Endothelial cell of umbilical vein (primary cell): ENCODE data around the gene SULT1C3. TPM values are rescaled to one million over a fixed set of nuclear protein-coding genes. Genes with fewer than 3 reads are reported as not detected.

ENCODE experiments used
- BruUV-seq: library from RNA; stranded (reverse); fragments of 400-500 nt; replicated peaks from 2 replicates; lab custom pipeline; 2021; lab: Mats Ljungman, UMichigan
- CTCF ChIA-PET: fragments of 300-600, 350-600 bp; sonication (Branson Sonifier 250); formaldehyde crosslinking; loops from one replicate; lab custom pipeline; 2021; ENCODE audit warnings: antibody characterized with exemption, inconsistent platforms; lab: Charles Lee
- POLR2A ChIA-PET: fragments of 300-600, 350-600 bp; sonication (Branson Sonifier 250); formaldehyde crosslinking; loops from one replicate; lab custom pipeline; 2021; ENCODE audit warnings: antibody characterized with exemption, inconsistent platforms; lab: Charles Lee
- DNase-seq: peaks from one replicate; pipeline ENCODE4 v3.0.0-alpha.2; 2011; ENCODE audit warnings: low read depth, low spot score
- FAIRE-seq: peaks from 2 replicates; lab custom pipeline; 2011; peaks lifted over from hg19 to GRCh38; lab: Jason Lieb, UNC
- H2AFZ ChIP-seq: 2 replicates; pipeline ENCODE4 v1.6.0; 2012; ENCODE audit warnings: low read depth, low read length, control low read depth, inconsistent platforms
- H3K27ac ChIP-seq: 2 replicates; pipeline ENCODE4 v1.5.1; 2011; ENCODE audit warnings: low read depth, mild to moderate bottlenecking, control low read depth, low read length, moderate library complexity; ENCODE audit not compliant: insufficient read depth
- H3K27me3 ChIP-seq, 2 experiments: 2 replicates each; pipeline versions ENCODE4 v1.6.0 to v1.6.1; 2011; ENCODE audit warnings: low read length in 2 of 2, mixed read lengths in 1 of 2; ENCODE audit not compliant: control insufficient read depth in 2 of 2, insufficient read depth in 2 of 2
- H3K36me3 ChIP-seq, 2 experiments: 2 replicates in 1 of 2; 3 replicates in 1 of 2; pipeline ENCODE4 v1.5.1; 2011; ENCODE audit warnings: low read length in 2 of 2, mild to moderate bottlenecking in 1 of 2, moderate library complexity in 1 of 2; ENCODE audit not compliant: control insufficient read depth in 2 of 2, insufficient read depth in 2 of 2; ENCODE audit errors: extremely low read depth in 1 of 2
- H3K4me1 ChIP-seq: 3 replicates; pipeline ENCODE4 v1.5.1; 2011; ENCODE audit warnings: mild to moderate bottlenecking, low read length; ENCODE audit not compliant: control insufficient read depth, insufficient read depth; ENCODE audit errors: extremely low read depth
- H3K4me2 ChIP-seq: 2 replicates; pipeline ENCODE4 v1.6.1; 2011; ENCODE audit warnings: low read length, control low read depth, mixed read lengths; ENCODE audit not compliant: insufficient read depth
- H3K4me3 ChIP-seq, 3 experiments: fragments of 200-600 bp in 1 of 3; sonication (generic), shearing (Covaris generic) in 1 of 3; replicated peaks in 1 of 3; 2 replicates each; pipeline ENCODE4 v1.5.1; 2011 to 2016; ENCODE audit warnings: control low read depth in 3 of 3, low read length in 3 of 3, mild to moderate bottlenecking in 2 of 3, inconsistent platforms in 1 of 3, low read depth in 1 of 3, moderate library complexity in 1 of 3; ENCODE audit not compliant: insufficient read depth in 1 of 3
- H3K79me2 ChIP-seq: 2 replicates; pipeline ENCODE4 v1.6.0; 2012; ENCODE audit warnings: low read length, inconsistent platforms; ENCODE audit not compliant: control insufficient read depth, insufficient read depth
- H3K9ac ChIP-seq: replicated peaks from 2 replicates; pipeline ENCODE3; 2011; ENCODE audit warnings: low read length, control low read depth; ENCODE audit not compliant: insufficient read depth; ENCODE audit errors: extremely low read depth
- H3K9me1 ChIP-seq: replicated peaks from 3 replicates; pipeline ENCODE4 v1.6.0; 2011; ENCODE audit warnings: mild to moderate bottlenecking, low read length; ENCODE audit not compliant: control insufficient read depth, insufficient read depth; ENCODE audit errors: extremely low read depth
- H3K9me3 ChIP-seq: replicated peaks from 2 replicates; pipeline ENCODE4 v1.5.1; 2012; ENCODE audit warnings: low read length, inconsistent platforms; ENCODE audit not compliant: control insufficient read depth, insufficient read depth
- H4K20me1 ChIP-seq: replicated peaks from 2 replicates; pipeline ENCODE3; 2011; ENCODE audit warnings: mild to moderate bottlenecking, low read length; ENCODE audit not compliant: control insufficient read depth, insufficient read depth; ENCODE audit errors: extremely low read depth
- CTCF ChIP-seq, 2 donors: IDR thresholded peaks; 1 replicate in 1 of 2; 2 replicates in 1 of 2; pipeline ENCODE4 v1.5.1; 2011; ENCODE audit warnings: low read length in 2 of 2, mild to moderate bottlenecking in 2 of 2, moderate library complexity in 2 of 2, control low read depth in 1 of 2, inconsistent platforms in 1 of 2, low read depth in 1 of 2; ENCODE audit not compliant: insufficient read depth in 1 of 2; ENCODE audit errors: extremely low read depth in 1 of 2
- EZH2 ChIP-seq: IDR thresholded peaks from 2 replicates; pipeline ENCODE4 v1.6.1; 2012; ENCODE audit warnings: borderline replicate concordance, low read depth, mild to moderate bottlenecking, moderate library complexity, low read length, inconsistent platforms; ENCODE audit not compliant: severe bottlenecking
- FOS ChIP-seq: IDR thresholded peaks from 2 replicates; pipeline ENCODE4 v1.6.1; 2011; ENCODE audit warnings: mild to moderate bottlenecking, low read length, moderate library complexity, borderline replicate concordance; ENCODE audit not compliant: insufficient read depth
- GATA2 ChIP-seq: IDR thresholded peaks from 2 replicates; pipeline ENCODE4 v1.7.0; 2011; ENCODE audit warnings: low read depth, mild to moderate bottlenecking, moderate library complexity, mixed read lengths, low read length; ENCODE audit not compliant: insufficient read length, insufficient read depth
- JUN ChIP-seq: IDR thresholded peaks from 2 replicates; pipeline ENCODE4 v1.6.1; 2011; ENCODE audit warnings: borderline replicate concordance, low read depth; ENCODE audit not compliant: insufficient read length, insufficient read depth
- MAX ChIP-seq: IDR thresholded peaks from 2 replicates; pipeline ENCODE4 v1.6.1; 2011; ENCODE audit not compliant: insufficient read depth, insufficient read length
- MYC ChIP-seq: IDR thresholded peaks from one replicate; pipeline ENCODE4 v1.6.1; 2011; ENCODE audit warnings: mild to moderate bottlenecking, low read depth, low read length
- POLR2A ChIP-seq: IDR thresholded peaks from 2 replicates; pipeline ENCODE4 v1.6.1; 2012; ENCODE audit warnings: low read depth, mild to moderate bottlenecking, control low read depth, low read length
- POLR2AphosphoS5 ChIP-seq: IDR thresholded peaks from 2 replicates; pipeline ENCODE4 v1.6.1; 2012; ENCODE audit warnings: low read depth, mild to moderate bottlenecking, control low read depth, low read length, moderate library complexity; ENCODE audit not compliant: insufficient read depth
- dilution Hi-C: fragments of 300-500 bp; cut with MboI; formaldehyde crosslinking; loops from one replicate; pipeline ENCODE4 v1.15.0; 2019; ENCODE audit warnings: low sequenced_read_pairs; ENCODE audit not compliant: extremely low pct_ligation_motif_present
- intact Hi-C: fragments of 100-400 bp; cut with micrococcal nuclease; formaldehyde crosslinking; loops from one replicate; pipeline ENCODE4 v1.10.0; 2022
- polyA plus RNA-seq, 4 experiments: library from polyadenylated mRNA; depleted of rRNA in 3 of 4; stranded (reverse) in 3 of 4; unstranded in 1 of 4; fragments of >200 nt; gene quantifications; 2 replicates each; pipeline versions ENCODE4 v1.2.1 to v1.2.3, GENCODE V29; 2011 to 2012; ENCODE audit warnings: missing spikeins in 1 of 4
- total RNA-seq: library from RNA; stranded (reverse); gene quantifications from 2 replicates; pipeline ENCODE4 v1.2.3, GENCODE V29; 2021

SULT1C3 gene
- total and polyA plus RNA-seq, 2 donors (not counting 3 experiments of a cell fraction or from before 2014, with no cell fraction given) = not detected

- Histone ChIP-seq H3K9me1 (no peaks in the 10 kb centered on the region), H3K79me2 (no peaks in the 10 kb centered on the region), H3K9me3 (peaks cover 2% of the 10 kb centered on the region), H3K9ac (no peak overlapping the region), H3K36me3 (no peaks in the 10 kb centered on the region), H4K20me1 (no peaks in the 10 kb centered on the region), H3K27me3 (no peaks in the 10 kb centered on the region), H3K27ac (no peak overlapping the region), H2AFZ (no peak overlapping the region), H3K4me1 (no peaks in the 10 kb centered on the region), H3K4me3 (no peak overlapping the region), H3K4me2 (no peak overlapping the region)
- FAIRE-seq = no peak
- dilution Hi-C loops = no loop called here
- ChIA-PET CTCF (interaction anchor here (1.1 kb wide), 1 partner anchor 185 kb away, joined by 3 read pairs; no protein-coding TSS in a partner anchor), POLR2A (no interaction called here)
- no TSS peak for BruUV-seq
- no peak for DNase-seq
- intact Hi-C loops = no loop called here
- no peak for TF ChIP-seq POLR2A
- no peak for TF ChIP-seq CTCF (IDR thresholded peaks at IDR 0.05; ENCODE audit: extremely low read depth in 1 of 2, insufficient read depth in 1 of 2, low read depth in 1 of 2, low read length in 2 of 2)
- no peak for TF ChIP-seq MAX
- no peak for TF ChIP-seq GATA2
- TF ChIP-seq POLR2AphosphoS5 = no peak
- no peak for TF ChIP-seq JUN
- TF ChIP-seq EZH2 = no peak
- TF ChIP-seq MYC = no peak
- no peak for TF ChIP-seq FOS
Observed at GRCh38 chr2:108228006-108228405, 11.8 kb upstream of the SULT1C3 start.
